Body of pancreas (tissue), 4 donors: ENCODE results near the gene PKMYT1.

Experiments used
- CTCF ChIP-seq, 7 experiments: fragments of 450-650 bp in 4 of 7; fragments of 200-600 bp in 3 of 7; sonication (generic) in 3 of 7; IDR thresholded peaks; one replicate each; pipeline ENCODE4 v1.5.1; 2016 to 2019; ENCODE audit warnings: antibody characterized with exemption in 7 of 7
- POLR2A ChIP-seq, 3 donors: fragments of 450-650 bp; IDR thresholded peaks; one replicate each; pipeline ENCODE4 v1.6.1; 2016; ENCODE audit warnings: antibody characterized with exemption in 3 of 3, mild to moderate bottlenecking in 2 of 3

GRCh38 chr16:2923481-2923880 is 56.8 kb downstream of the PKMYT1 start:
- TF ChIP-seq CTCF (IDR thresholded peaks at IDR 0.05): no peak
- no peak for TF ChIP-seq POLR2A (IDR thresholded peaks at IDR 0.05)
